Activated naive CD4-positive, alpha-beta T cell treated with anti-CD3 and anti-CD28 coated beads, Interleukin-2, amount 50 U/mL, for 24 hours (primary cell): ENCODE results near the gene ALLC.
"Not testable (repeated sequence)": the region's sequence is repeated elsewhere in the genome, so short reads cannot be mapped to it uniquely, and the experiment has no call there.

Experiments used
- H3K27ac Mint-ChIP-seq: one replicate; pipeline ENCODE4 v1.8.0; 2021; ENCODE audit warnings: mild to moderate bottlenecking, mixed read lengths
- H3K27me3 Mint-ChIP-seq: one replicate; pipeline ENCODE4 v1.8.0; 2021; ENCODE audit warnings: mixed read lengths
- H3K36me3 Mint-ChIP-seq: one replicate; pipeline ENCODE4 v1.8.0; 2021; ENCODE audit warnings: mixed read lengths
- H3K4me1 Mint-ChIP-seq: one replicate; pipeline ENCODE4 v1.8.0; 2021; ENCODE audit warnings: mixed read lengths
- H3K4me3 Mint-ChIP-seq: one replicate; pipeline ENCODE4 v1.8.0; 2021; ENCODE audit warnings: mild to moderate bottlenecking, mixed read lengths
- H3K9me3 Mint-ChIP-seq: one replicate; pipeline ENCODE4 v1.8.0; 2021; ENCODE audit warnings: mixed read lengths

Gene ALLC

GRCh38 chr2:3633982-3634595 lies 23.9 kb upstream of the ALLC start:
- Mint-ChIP-seq H3K36me3 (no peaks in the 10 kb centered on the region), H3K27me3 (no peaks in the 10 kb centered on the region), H3K9me3 (no peaks in the 10 kb centered on the region), H3K4me3 (no peak overlapping the region), H3K27ac (no peak overlapping the region), H3K4me1 (no peaks in the 10 kb centered on the region)

- H3K27ac Mint-ChIP-seq = no peak overlapping the region
- H3K4me3 Mint-ChIP-seq = no peak overlapping the region
- H3K36me3 Mint-ChIP-seq = no peaks in the 10 kb centered on the region
These were observed 23.3 kb upstream of the ALLC start for GRCh38 chr2:3634596-3635121.

GRCh38 chr2:3635171-3635974 lies 22.6 kb upstream of the ALLC start:
- Mint-ChIP-seq H3K4me3 (no peak overlapping the region), H3K9me3 (no peaks in the 10 kb centered on the region), H3K36me3 (no peaks in the 10 kb centered on the region), H3K27ac (no peak overlapping the region), H3K4me1 (no peaks in the 10 kb centered on the region), H3K27me3 (no peaks in the 10 kb centered on the region)

More at GRCh38 chr2:3634596-3635121, 23.3 kb upstream of the ALLC start:
- Mint-ChIP-seq H3K9me3 (no peaks in the 10 kb centered on the region), H3K27me3 (no peaks in the 10 kb centered on the region), H3K4me1 (no peaks in the 10 kb centered on the region)

- H3K27ac Mint-ChIP-seq, H3K27me3 Mint-ChIP-seq, H3K36me3 Mint-ChIP-seq, H3K9me3 Mint-ChIP-seq, H3K4me1 Mint-ChIP-seq, H3K4me3 Mint-ChIP-seq: not testable (repeated sequence)
These were observed 22.0 kb upstream of the ALLC start for GRCh38 chr2:3635975-3636327.

- no peaks in the 10 kb centered on the region for H3K27me3 Mint-ChIP-seq
- H3K4me1 Mint-ChIP-seq = no peaks in the 10 kb centered on the region
- no peak overlapping the region for H3K27ac Mint-ChIP-seq
These were observed 21.3 kb upstream of the ALLC start for GRCh38 chr2:3636586-3637310.

GRCh38 chr2:3637311-3637675 lies 20.7 kb upstream of the ALLC start:
- no peak overlapping the region for H3K4me3 Mint-ChIP-seq
- no peaks in the 10 kb centered on the region for H3K27me3 Mint-ChIP-seq
- H3K27ac Mint-ChIP-seq = no peak overlapping the region
- H3K4me1 Mint-ChIP-seq = no peaks in the 10 kb centered on the region
- H3K36me3 Mint-ChIP-seq = no peaks in the 10 kb centered on the region
- no peaks in the 10 kb centered on the region for H3K9me3 Mint-ChIP-seq

More at GRCh38 chr2:3636586-3637310, 21.3 kb upstream of the ALLC start:
- no peaks in the 10 kb centered on the region for H3K9me3 Mint-ChIP-seq
- H3K4me3 Mint-ChIP-seq = no peak overlapping the region
- no peaks in the 10 kb centered on the region for H3K36me3 Mint-ChIP-seq

- Mint-ChIP-seq H3K27me3 (no peaks in the 10 kb centered on the region), H3K4me3 (no peak overlapping the region), H3K27ac (no peak overlapping the region), H3K4me1 (no peaks in the 10 kb centered on the region), H3K9me3 (no peaks in the 10 kb centered on the region), H3K36me3 (no peaks in the 10 kb centered on the region)
These were observed 20.1 kb upstream of the ALLC start for GRCh38 chr2:3637692-3638455.

GRCh38 chr2:3638456-3638810 lies 19.6 kb upstream of the ALLC start:
- H3K36me3 Mint-ChIP-seq = no peaks in the 10 kb centered on the region
- H3K4me3 Mint-ChIP-seq = no peak overlapping the region
- H3K27me3 Mint-ChIP-seq = no peaks in the 10 kb centered on the region
- no peak overlapping the region for H3K27ac Mint-ChIP-seq
- no peaks in the 10 kb centered on the region for H3K9me3 Mint-ChIP-seq
- H3K4me1 Mint-ChIP-seq = no peaks in the 10 kb centered on the region

- no peak overlapping the region for H3K4me3 Mint-ChIP-seq
- no peaks in the 10 kb centered on the region for H3K36me3 Mint-ChIP-seq
- no peaks in the 10 kb centered on the region for H3K4me1 Mint-ChIP-seq
- H3K27me3 Mint-ChIP-seq = no peaks in the 10 kb centered on the region
- H3K9me3 Mint-ChIP-seq = no peaks in the 10 kb centered on the region
- no peak overlapping the region for H3K27ac Mint-ChIP-seq
These were observed 18.9 kb upstream of the ALLC start for GRCh38 chr2:3639015-3639630.

- H3K27me3 Mint-ChIP-seq = no peaks in the 10 kb centered on the region
- H3K4me1 Mint-ChIP-seq = no peaks in the 10 kb centered on the region
- no peak overlapping the region for H3K27ac Mint-ChIP-seq
- H3K4me3 Mint-ChIP-seq = no peak overlapping the region
- H3K9me3 Mint-ChIP-seq = no peaks in the 10 kb centered on the region
- no peaks in the 10 kb centered on the region for H3K36me3 Mint-ChIP-seq
These were observed 18.3 kb upstream of the ALLC start for GRCh38 chr2:3639653-3640052.

GRCh38 chr2:3641181-3641580 lies 16.8 kb upstream of the ALLC start:
- no peaks in the 10 kb centered on the region for H3K36me3 Mint-ChIP-seq
- no peaks in the 10 kb centered on the region for H3K9me3 Mint-ChIP-seq
- H3K27me3 Mint-ChIP-seq = no peaks in the 10 kb centered on the region
- no peak overlapping the region for H3K27ac Mint-ChIP-seq
- no peak overlapping the region for H3K4me3 Mint-ChIP-seq
- H3K4me1 Mint-ChIP-seq = no peaks in the 10 kb centered on the region

GRCh38 chr2:3641841-3642421 lies 16.1 kb upstream of the ALLC start:
- H3K27me3 Mint-ChIP-seq = no peaks in the 10 kb centered on the region
- no peaks in the 10 kb centered on the region for H3K4me1 Mint-ChIP-seq
- no peaks in the 10 kb centered on the region for H3K9me3 Mint-ChIP-seq
- H3K27ac Mint-ChIP-seq = no peak overlapping the region
- H3K4me3 Mint-ChIP-seq = no peak overlapping the region
- no peaks in the 10 kb centered on the region for H3K36me3 Mint-ChIP-seq

- Mint-ChIP-seq H3K9me3 (no peaks in the 10 kb centered on the region), H3K36me3 (no peaks in the 10 kb centered on the region), H3K27me3 (no peaks in the 10 kb centered on the region), H3K4me3 (no peak overlapping the region), H3K27ac (no peak overlapping the region), H3K4me1 (no peaks in the 10 kb centered on the region)
These were observed 15.3 kb upstream of the ALLC start for GRCh38 chr2:3642521-3643215.

GRCh38 chr2:3643371-3644245 lies 14.4 kb upstream of the ALLC start:
- no peak overlapping the region for H3K27ac Mint-ChIP-seq
- H3K9me3 Mint-ChIP-seq = no peaks in the 10 kb centered on the region
- no peaks in the 10 kb centered on the region for H3K27me3 Mint-ChIP-seq
- H3K4me3 Mint-ChIP-seq = no peak overlapping the region
- H3K4me1 Mint-ChIP-seq = no peaks in the 10 kb centered on the region
- H3K36me3 Mint-ChIP-seq = no peaks in the 10 kb centered on the region
